Measurements from ENCODE around the gene PTPRG. TPM values are rescaled to one million over a fixed set of nuclear protein-coding genes. Genes with fewer than 3 reads are reported as not detected.

PTPRG gene
- total RNA-seq, 1 donor from 2014 or later = 25.2 TPM

DNA sequence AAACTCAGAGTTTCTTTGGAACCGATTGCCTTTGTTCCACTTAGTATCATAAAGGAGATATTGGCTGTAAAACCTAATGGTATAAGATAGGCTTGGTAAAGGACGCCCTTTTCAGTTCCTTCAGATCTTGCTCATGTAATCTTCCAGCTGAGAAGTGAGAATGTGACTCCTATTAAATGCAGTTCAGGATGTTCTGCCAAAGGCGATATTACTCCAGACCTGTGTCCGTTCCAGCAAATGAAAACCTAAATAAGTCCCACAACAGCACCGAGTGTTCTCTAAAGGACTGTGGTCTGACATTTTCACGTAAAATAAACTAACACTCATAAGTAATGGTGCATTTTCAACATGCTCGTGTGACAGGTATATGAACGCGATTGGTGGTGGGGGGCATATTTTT lies 535.8 kb downstream of the PTPRG start:
- Histone ChIP-seq H3K4me3 (ENCODE audit: low read depth, low read length) (no peak overlapping the region), H3K36me3 (ENCODE audit: control insufficient read depth, insufficient read depth, low read length) (no peaks in the 10 kb centered on the region), H3K27me3 (ENCODE audit: control insufficient read depth, insufficient read depth, low read length) (no peaks in the 10 kb centered on the region)
- TF ChIP-seq, protein P1, sequence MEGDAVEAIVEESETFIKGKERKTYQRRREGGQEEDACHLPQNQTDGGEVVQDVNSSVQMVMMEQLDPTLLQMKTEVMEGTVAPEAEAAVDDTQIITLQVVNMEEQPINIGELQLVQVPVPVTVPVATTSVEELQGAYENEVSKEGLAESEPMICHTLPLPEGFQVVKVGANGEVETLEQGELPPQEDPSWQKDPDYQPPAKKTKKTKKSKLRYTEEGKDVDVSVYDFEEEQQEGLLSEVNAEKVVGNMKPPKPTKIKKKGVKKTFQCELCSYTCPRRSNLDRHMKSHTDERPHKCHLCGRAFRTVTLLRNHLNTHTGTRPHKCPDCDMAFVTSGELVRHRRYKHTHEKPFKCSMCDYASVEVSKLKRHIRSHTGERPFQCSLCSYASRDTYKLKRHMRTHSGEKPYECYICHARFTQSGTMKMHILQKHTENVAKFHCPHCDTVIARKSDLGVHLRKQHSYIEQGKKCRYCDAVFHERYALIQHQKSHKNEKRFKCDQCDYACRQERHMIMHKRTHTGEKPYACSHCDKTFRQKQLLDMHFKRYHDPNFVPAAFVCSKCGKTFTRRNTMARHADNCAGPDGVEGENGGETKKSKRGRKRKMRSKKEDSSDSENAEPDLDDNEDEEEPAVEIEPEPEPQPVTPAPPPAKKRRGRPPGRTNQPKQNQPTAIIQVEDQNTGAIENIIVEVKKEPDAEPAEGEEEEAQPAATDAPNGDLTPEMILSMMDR (IDR thresholded peaks at IDR 0.05; ENCODE audit: insufficient read depth, low read length, poor library complexity, severe bottlenecking) = no peak
- no peak for DNase-seq (ENCODE audit: low read depth)

DNA sequence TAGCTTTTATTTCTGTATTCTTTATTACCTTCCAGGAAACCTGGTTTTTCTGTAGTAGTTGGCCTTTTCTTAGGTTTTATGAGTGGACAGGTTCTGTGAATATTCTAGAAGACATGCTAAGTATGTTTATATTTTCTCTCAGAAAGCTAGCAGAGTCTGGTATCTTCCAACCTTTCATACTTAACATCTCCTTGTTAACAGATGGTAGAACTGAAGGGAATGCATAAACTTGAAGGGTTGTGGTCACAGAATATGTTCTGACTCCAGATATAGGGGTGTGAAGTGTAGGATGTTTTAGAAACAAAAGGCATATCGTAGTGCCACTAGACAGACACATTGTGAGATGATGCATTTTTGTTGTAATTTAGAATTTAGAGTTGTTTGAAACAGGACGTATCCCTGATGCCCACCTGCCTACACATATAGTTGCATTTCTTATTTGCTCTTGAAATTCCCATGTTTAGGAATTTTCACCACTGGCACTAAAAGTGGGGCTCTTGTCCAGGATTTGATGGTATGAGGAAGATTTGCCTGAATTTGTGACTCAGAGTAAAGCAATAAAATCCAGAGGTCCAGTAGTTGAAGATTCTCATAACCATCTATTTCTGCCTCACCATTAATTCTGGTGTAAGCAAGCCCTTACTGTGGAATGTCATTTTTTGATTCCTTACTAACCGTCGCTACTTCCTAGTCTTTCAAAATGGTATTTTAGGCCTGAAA lies 537.4 kb downstream of the PTPRG start:
- Histone ChIP-seq H3K27me3 (ENCODE audit: control insufficient read depth, insufficient read depth, low read length) (no peaks in the 10 kb centered on the region), H3K36me3 (ENCODE audit: control insufficient read depth, insufficient read depth, low read length) (no peaks in the 10 kb centered on the region), H3K4me3 (ENCODE audit: low read depth, low read length) (no peak overlapping the region)
- DNase-seq (ENCODE audit: low read depth) = no peak
- TF ChIP-seq, protein P1 (IDR thresholded peaks at IDR 0.05; ENCODE audit: insufficient read depth, low read length, poor library complexity, severe bottlenecking) = no peak

DNA sequence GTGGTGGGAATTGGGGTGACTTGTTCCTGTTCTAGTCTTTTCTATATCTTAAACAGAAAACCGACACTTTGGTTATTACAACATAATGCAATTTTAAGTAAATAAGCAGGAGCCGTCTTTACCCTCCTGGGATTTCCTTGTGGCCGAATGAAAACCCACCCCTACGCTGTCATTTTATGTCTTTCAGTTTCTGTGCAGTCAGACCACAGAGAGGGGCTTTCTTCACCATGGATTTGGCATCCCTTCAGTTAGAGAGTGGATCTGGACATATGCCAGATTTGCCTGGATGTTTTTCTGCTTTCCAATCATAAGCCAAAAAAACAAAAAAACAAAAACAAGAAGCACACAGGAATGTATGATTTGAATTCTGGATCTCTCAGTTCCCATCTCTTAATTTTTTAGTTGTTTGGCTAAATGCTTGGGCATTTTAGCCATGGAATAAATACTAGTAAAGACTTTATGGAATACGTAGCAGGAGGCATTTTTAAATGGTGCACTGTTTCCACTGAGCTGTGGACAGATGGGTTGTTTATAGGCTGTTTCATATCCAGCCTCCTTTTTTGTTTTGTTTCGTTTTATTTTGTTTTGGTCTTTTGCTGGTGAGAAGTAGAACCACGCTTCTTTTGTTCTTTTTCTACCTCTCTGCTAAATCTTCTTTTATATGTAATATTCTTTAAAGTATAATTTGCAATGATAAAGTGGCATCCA lies 539.1 kb downstream of the PTPRG start:
- TF ChIP-seq, protein P1 (IDR thresholded peaks at IDR 0.05; ENCODE audit: insufficient read depth, low read length, poor library complexity, severe bottlenecking) = no peak
- Histone ChIP-seq H3K4me3 (ENCODE audit: low read depth, low read length) (no peak overlapping the region), H3K36me3 (ENCODE audit: control insufficient read depth, insufficient read depth, low read length) (no peaks in the 10 kb centered on the region), H3K27me3 (ENCODE audit: control insufficient read depth, insufficient read depth, low read length) (no peaks in the 10 kb centered on the region)
- no peak for DNase-seq (ENCODE audit: low read depth)

DNA sequence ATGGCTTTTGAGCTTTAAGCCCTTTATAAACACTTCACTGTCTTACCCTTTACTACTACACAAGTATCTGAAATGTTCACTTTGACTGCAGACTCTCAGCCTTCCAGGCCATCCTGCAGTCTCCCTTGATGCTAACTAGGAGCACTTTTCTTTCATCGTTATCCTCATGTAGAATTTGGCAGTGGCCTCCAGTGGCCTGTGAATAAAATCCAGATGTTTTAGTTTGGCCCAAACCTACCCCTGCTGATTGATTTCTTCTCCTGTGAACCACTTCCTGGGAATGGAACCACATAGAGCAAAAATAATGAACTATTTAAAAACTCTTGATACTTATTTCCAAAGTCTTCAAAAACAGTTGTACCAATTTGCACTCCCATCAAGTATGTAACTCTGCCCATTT lies 540.1 kb downstream of the PTPRG start:
- H3K4me3 ChIP-seq (ENCODE audit: low read depth, low read length) = no peak overlapping the region
- no peaks in the 10 kb centered on the region for H3K36me3 ChIP-seq (ENCODE audit: control insufficient read depth, insufficient read depth, low read length)
- TF ChIP-seq, protein P1 (IDR thresholded peaks at IDR 0.05; ENCODE audit: insufficient read depth, low read length, poor library complexity, severe bottlenecking) = no peak
- DNase-seq (ENCODE audit: low read depth) = no peak
- no peaks in the 10 kb centered on the region for H3K27me3 ChIP-seq (ENCODE audit: control insufficient read depth, insufficient read depth, low read length)

DNA sequence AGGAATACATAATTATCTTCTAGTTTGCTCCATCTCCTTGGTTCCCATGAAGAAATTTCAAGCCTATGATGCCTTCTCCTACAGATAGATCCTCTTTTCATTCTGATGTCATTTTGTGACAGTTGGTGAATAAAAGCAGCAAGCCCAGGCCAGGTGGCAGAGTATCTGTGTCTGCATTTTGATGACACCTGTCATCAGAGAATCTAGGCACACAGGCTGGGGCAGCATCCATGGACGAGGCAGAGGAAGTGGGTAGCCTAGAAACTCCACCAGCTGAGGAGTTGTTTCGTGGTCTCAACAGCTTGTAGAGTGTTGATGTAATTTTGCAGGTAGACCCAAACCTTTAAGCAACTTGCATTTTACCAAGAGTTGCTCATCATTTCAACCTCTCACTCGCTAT lies 542.2 kb downstream of the PTPRG start:
- TF ChIP-seq, protein P1 (IDR thresholded peaks at IDR 0.05; ENCODE audit: insufficient read depth, low read length, poor library complexity, severe bottlenecking) = no peak
- Histone ChIP-seq H3K4me3 (ENCODE audit: low read depth, low read length) (no peak overlapping the region), H3K36me3 (ENCODE audit: control insufficient read depth, insufficient read depth, low read length) (no peaks in the 10 kb centered on the region), H3K27me3 (ENCODE audit: control insufficient read depth, insufficient read depth, low read length) (no peaks in the 10 kb centered on the region)
- DNase-seq (ENCODE audit: low read depth) = no peak
